SK-N-SH (cell line): Measurements from ENCODE around the gene PDGFB. TPM values are rescaled to one million over a fixed set of nuclear protein-coding genes. Genes with fewer than 3 reads are reported as not detected.

Experiments
- CTCF ChIA-PET: fragments of 300-600, 350-600 bp; formaldehyde crosslinking; extraction: SDS; loops from one replicate; lab custom pipeline; 2021; lab: Yijun Ruan, JAX
- POLR2A ChIA-PET: fragments of 350-600 bp; sonication (Branson Sonifier 250); formaldehyde crosslinking; extraction: SDS; loops from one replicate; lab custom pipeline; 2020; ENCODE audit warnings: antibody characterized with exemption, inconsistent platforms; lab: Yijun Ruan, JAX
- DNase-seq: peaks from one replicate; pipeline ENCODE4 v3.0.0; 2012
- H2AFZ ChIP-seq: fragments of 200-600 bp; sonication (generic); 2 replicates; pipeline ENCODE4 v1.8.1; 2016; ENCODE audit warnings: antibody characterized with exemption, mild to moderate bottlenecking, low read depth
- H3F3A ChIP-seq: fragments of 200-600 bp; sonication (generic); replicated peaks from 2 replicates; pipeline ENCODE3; 2016; ENCODE audit warnings: antibody characterized with exemption, mild to moderate bottlenecking; ENCODE audit not compliant: insufficient read depth
- H3K27ac ChIP-seq, 2 experiments: fragments of 200-500 bp in 1 of 2; fragments of 200-600 bp in 1 of 2; sonication (Bioruptor generic) in 1 of 2; sonication (generic), shearing (Covaris generic) in 1 of 2; 2 replicates each; pipeline versions ENCODE4 v1.5.1 to v1.6.1; 2014 to 2016; ENCODE audit warnings: low read depth in 2 of 2, inconsistent platforms in 1 of 2, low read length in 1 of 2, mild to moderate bottlenecking in 1 of 2, mixed read lengths in 1 of 2
- H3K27me3 ChIP-seq: fragments of 200-600 bp; sonication (generic), shearing (Covaris generic); 2 replicates; pipeline ENCODE4 v1.6.1; 2016; ENCODE audit warnings: mixed run types; ENCODE audit not compliant: insufficient read depth
- H3K36me3 ChIP-seq, 2 experiments: fragments of 200-500 bp in 1 of 2; fragments of 200-600 bp in 1 of 2; sonication (Bioruptor generic) in 1 of 2; sonication (generic) in 1 of 2; replicated peaks in 1 of 2; 2 replicates each; pipeline versions ENCODE3 to v1.5.1; 2014 to 2016; ENCODE audit warnings: low read length in 1 of 2, mild to moderate bottlenecking in 1 of 2; ENCODE audit not compliant: insufficient read depth in 2 of 2, control insufficient read depth in 1 of 2
- H3K4me1 ChIP-seq, 2 experiments: fragments of 200-500 bp in 1 of 2; fragments of 200-600 bp in 1 of 2; sonication (Bioruptor generic) in 1 of 2; sonication (generic), shearing (Covaris generic) in 1 of 2; 2 replicates each; pipeline versions ENCODE4 v1.5.1 to v1.6.1; 2014 to 2016; ENCODE audit warnings: low read depth in 1 of 2, low read length in 1 of 2, mixed run types in 1 of 2; ENCODE audit not compliant: insufficient read depth in 2 of 2, control insufficient read depth in 1 of 2
- H3K4me2 ChIP-seq: fragments of 200-600 bp; sonication (generic), shearing (Covaris generic); 2 replicates; pipeline ENCODE4 v1.6.1; 2017; ENCODE audit warnings: mixed run types
- H3K4me3 ChIP-seq, 2 experiments: fragments of 200-500 bp in 1 of 2; fragments of 200-600 bp in 1 of 2; sonication (Bioruptor generic) in 1 of 2; sonication (generic), shearing (Covaris generic) in 1 of 2; 2 replicates each; pipeline versions ENCODE4 v1.5.1 to v1.8.1; 2014 to 2016; ENCODE audit warnings: low read depth in 2 of 2, inconsistent platforms in 1 of 2, low read length in 1 of 2, mild to moderate bottlenecking in 1 of 2, mixed read lengths in 1 of 2, moderate library complexity in 1 of 2
- H3K79me2 ChIP-seq: fragments of 200-600 bp; sonication (generic); 2 replicates; pipeline ENCODE4 v1.8.1; 2017; ENCODE audit warnings: mild to moderate bottlenecking; ENCODE audit not compliant: insufficient read depth
- H3K9ac ChIP-seq: fragments of 200-600 bp; sonication (generic); 2 replicates; pipeline ENCODE4 v1.6.1; 2017; ENCODE audit warnings: mixed run types
- H3K9me2 ChIP-seq: fragments of 200-600 bp; sonication (generic); 2 replicates; pipeline ENCODE4 v1.6.1; 2017; ENCODE audit warnings: mixed run types
- H3K9me3 ChIP-seq: fragments of 200-600 bp; sonication (generic); 2 replicates; pipeline ENCODE4 v1.6.1; 2017; ENCODE audit warnings: mixed run types, mild to moderate bottlenecking, moderate library complexity
- H4K20me1 ChIP-seq: fragments of 200-600 bp; sonication (generic); 2 replicates; pipeline ENCODE4 v1.6.1; 2017; ENCODE audit warnings: mild to moderate bottlenecking, mixed run types; ENCODE audit not compliant: insufficient read depth
- CHD2 ChIP-seq: fragments of 150-350 bp; IDR thresholded peaks from 2 replicates; pipeline ENCODE4 v1.6.1; 2018; ENCODE audit warnings: low read length; ENCODE audit not compliant: partially characterized antibody
- ELF1 ChIP-seq: IDR thresholded peaks from 2 replicates; pipeline ENCODE4 v1.4.0; 2012
- EP300 ChIP-seq, 2 experiments: IDR thresholded peaks; 2 replicates each; pipeline versions ENCODE4 v1.4.0 to v1.6.1; 2012; ENCODE audit warnings: borderline replicate concordance in 1 of 2, low read depth in 1 of 2, low read length in 1 of 2
- FOSL2 ChIP-seq: IDR thresholded peaks from 2 replicates; pipeline ENCODE4 v1.4.0; 2012; ENCODE audit warnings: low read depth, mild to moderate bottlenecking, moderate library complexity, borderline replicate concordance
- FOXM1 ChIP-seq: IDR thresholded peaks from 2 replicates; pipeline ENCODE4 v1.4.0; 2012; ENCODE audit warnings: low read depth, mild to moderate bottlenecking
- GABPA ChIP-seq: IDR thresholded peaks from 2 replicates; pipeline ENCODE4 v1.4.0; 2012; ENCODE audit warnings: low read depth, mild to moderate bottlenecking
- GATA2 ChIP-seq: sonication (generic); formaldehyde crosslinking; IDR thresholded peaks from 2 replicates; pipeline ENCODE4 v1.5.0; 2020; ENCODE audit warnings: mild to moderate bottlenecking, missing genetic modification reagents
- IRF3 ChIP-seq: fragments of 150-350 bp; IDR thresholded peaks from 2 replicates; pipeline ENCODE4 v1.6.1; 2016; ENCODE audit warnings: mild to moderate bottlenecking, low read depth, low read length
- JUND ChIP-seq: IDR thresholded peaks from 2 replicates; pipeline ENCODE4 v1.4.0; 2012
- MAX ChIP-seq: IDR thresholded peaks from 2 replicates; pipeline ENCODE4 v1.4.0; 2012; ENCODE audit warnings: low read depth
- MEF2A ChIP-seq: IDR thresholded peaks from 2 replicates; pipeline ENCODE4 v1.4.0; 2012; ENCODE audit warnings: low read depth, borderline replicate concordance
- MXI1 ChIP-seq: IDR thresholded peaks from 2 replicates; pipeline ENCODE4 v1.6.1; 2012; ENCODE audit warnings: mild to moderate bottlenecking, low read depth, low read length, improper control_type of control experiment
- NFIC ChIP-seq: IDR thresholded peaks from 2 replicates; pipeline ENCODE4 v1.4.0; 2012; ENCODE audit warnings: borderline replicate concordance
- NRF1 ChIP-seq: IDR thresholded peaks from 2 replicates; pipeline ENCODE4 v1.6.1; 2012; ENCODE audit warnings: low read depth, mild to moderate bottlenecking, low read length
- PBX3 ChIP-seq: IDR thresholded peaks from 2 replicates; pipeline ENCODE4; 2012
- RCOR1 ChIP-seq: fragments of 150-350 bp; IDR thresholded peaks from 2 replicates; pipeline ENCODE4 v1.6.1; 2017; ENCODE audit warnings: antibody characterized with exemption, low read length
- RFX5 ChIP-seq: IDR thresholded peaks from 2 replicates; pipeline ENCODE4 v1.6.1; 2012; ENCODE audit warnings: mild to moderate bottlenecking, improper control_type of control experiment, low read length
- RXRA ChIP-seq: IDR thresholded peaks from 2 replicates; pipeline ENCODE4 v1.4.0; 2012; ENCODE audit warnings: low read depth, mild to moderate bottlenecking, borderline replicate concordance
- SIN3A ChIP-seq: IDR thresholded peaks from 2 replicates; pipeline ENCODE4 v1.6.1; 2012; ENCODE audit warnings: low read depth, mild to moderate bottlenecking, low read length, moderate library complexity, borderline replicate concordance
- SMC3 ChIP-seq: IDR thresholded peaks from 2 replicates; pipeline ENCODE4 v1.6.1; 2012; ENCODE audit warnings: low read depth, low read length, improper control_type of control experiment
- TAF1 ChIP-seq: IDR thresholded peaks from 2 replicates; pipeline ENCODE4 v1.6.1; 2012; ENCODE audit warnings: low read depth, mild to moderate bottlenecking, low read length, moderate library complexity, borderline replicate concordance
- TCF12 ChIP-seq: IDR thresholded peaks from 2 replicates; pipeline ENCODE4 v1.4.0; 2012
- USF1 ChIP-seq: IDR thresholded peaks from 2 replicates; pipeline ENCODE4 v1.4.0; 2012; ENCODE audit warnings: low read depth, borderline replicate concordance
- USF2 ChIP-seq: fragments of 150-350 bp; IDR thresholded peaks from 2 replicates; pipeline ENCODE4 v1.6.1; 2017; ENCODE audit warnings: antibody characterized with exemption, low read length, low read depth, borderline replicate concordance
- YY1 ChIP-seq: IDR thresholded peaks from 2 replicates; pipeline ENCODE4 v1.4.0; 2012; ENCODE audit warnings: low read depth, mild to moderate bottlenecking
- ZBTB33 ChIP-seq: IDR thresholded peaks from 2 replicates; pipeline ENCODE4 v1.4.0; 2012; ENCODE audit warnings: low read depth, borderline replicate concordance
- WGBS: methylation state at CpG from one replicate; pipeline ENCODE4 v1.1.6; 2017; ENCODE audit warnings: low lambda C conversion rate; 5-methylcytosine and 5-hydroxymethylcytosine counted together
- polyA plus RNA-seq, 3 experiments: library from polyadenylated mRNA; depleted of rRNA; stranded (reverse); fragments of >200 nt; gene quantifications; 2 replicates each; pipeline ENCODE4 v1.2.3, GENCODE V29; 2012

Gene PDGFB
- polyA plus RNA-seq, 1 of the 3 experiments (the other 2 are of a cell fraction), result 0.44 TPM

- Histone ChIP-seq H3F3A (no peaks in the 10 kb centered on the region), H4K20me1 (no peaks in the 10 kb centered on the region), H3K9ac (0 out of 2 replicates have a peak overlapping the region, but pooled peaks have one; percentile 34), H3K27ac (peak overlapping the region in 1 of 2 experiments; percentile 61; a peak in 2 of 4 replicates), H3K9me2 (no peaks in the 10 kb centered on the region), H3K36me3 (no peaks in the 10 kb centered on the region), H3K4me2 (peak overlapping the region; percentile 41; the same call in 1 of the 2 replicates), H3K9me3 (no peaks in the 10 kb centered on the region), H3K79me2 (no peaks in the 10 kb centered on the region), H3K27me3 (no peaks in the 10 kb centered on the region), H3K4me3 (no peak overlapping the region), H3K4me1 (peaks cover 0 to 7% of the 10 kb centered on the region in 2 experiments; a peak in 3 of 4 replicates), H2AFZ (no peak overlapping the region)
- ChIA-PET POLR2A (no interaction called here), CTCF (no interaction called here)
- no CpG with 5 or more reads among the region's 12 CpGs for WGBS
- DNase-seq, result no peak
- TF ChIP-seq CHD2 (no peak), ELF1 (0 out of 2 replicates have a peak, but pooled peaks have one; percentile 20), IRF3 (no peak), RCOR1 (no peak), USF1 (no peak), YY1 (no peak), SIN3A (no peak), NFIC (peak; percentile 36), FOSL2 (peak; percentile 15; the same call in 1 of the 2 replicates), FOXM1 (no peak), JUND (no peak), EP300 (IDR thresholded peaks at IDR 0.05; ENCODE audit: borderline replicate concordance in 1 of 2, low read depth in 1 of 2, low read length in 1 of 2) (no peak), RXRA (no peak), TAF1 (no peak), GABPA (no peak), ZBTB33 (no peak), GATA2 (CRISPR knock-in tag) (no peak), PBX3 (no peak), RFX5 (no peak), MXI1 (no peak), USF2 (no peak), MAX (peak; percentile 22; the same call in 1 of the 2 replicates), SMC3 (no peak), MEF2A (no peak), TCF12 (0 out of 2 replicates have a peak, but pooled peaks have one; percentile 25), NRF1 (no peak)
These were observed 47.8 kb upstream of the PDGFB start for GRCh38 chr22:39292561-39293074.
